Erythroblast (primary cell): ENCODE measurements around the gene FPGS.
A peak's percentile ranks its signal among the peaks of the same experiment; 100 is the strongest.

Source experiments
- DNase-seq, 2 experiments: peaks; one replicate each; lab custom pipeline; 2025; lab: John Stamatoyannopoulos, UW
- GATA1 ChIP-seq: IDR thresholded peaks from 2 replicates; pipeline ENCODE4 v1.6.1; 2011; ENCODE audit warnings: low read depth, mild to moderate bottlenecking, control low read depth, low read length, moderate library complexity
- POLR2A ChIP-seq: IDR thresholded peaks from 2 replicates; pipeline ENCODE4 v1.6.1; 2011; ENCODE audit warnings: mild to moderate bottlenecking, low read length

The FPGS gene

GRCh38 chr9:127788337-127789011 is 14.2 kb upstream of the FPGS start:
- no peak for TF ChIP-seq GATA1
- TF ChIP-seq POLR2A, result no peak
- no peak for DNase-seq

- no peak for TF ChIP-seq POLR2A
- TF ChIP-seq GATA1, result no peak
- no peak for DNase-seq
Observed at GRCh38 chr9:127789179-127789578, 13.5 kb upstream of the FPGS start.

GRCh38 chr9:127790094-127790855 is 12.4 kb upstream of the FPGS start:
- no peak for DNase-seq
- TF ChIP-seq POLR2A (no peak), GATA1 (no peak)

GRCh38 chr9:127791085-127791484 is 11.6 kb upstream of the FPGS start:
- TF ChIP-seq GATA1, result no peak
- no peak for TF ChIP-seq POLR2A
- no peak for DNase-seq

GRCh38 chr9:127792417-127793031 is 10.2 kb upstream of the FPGS start:
- DNase-seq, result peak in 1 of 2 experiments; percentile 31
- TF ChIP-seq POLR2A, result no peak
- no peak for TF ChIP-seq GATA1

- no peak for TF ChIP-seq POLR2A
- TF ChIP-seq GATA1, result no peak
- DNase-seq, result no peak
Observed at GRCh38 chr9:127793093-127793708, 9.5 kb upstream of the FPGS start.

GRCh38 chr9:127794001-127794791 is 8.5 kb upstream of the FPGS start:
- no peak for DNase-seq
- TF ChIP-seq GATA1 (no peak), POLR2A (no peak)

GRCh38 chr9:127796225-127796813 is 6.4 kb upstream of the FPGS start:
- TF ChIP-seq POLR2A (peak; percentile 42), GATA1 (no peak)
- no peak for DNase-seq

- TF ChIP-seq POLR2A (peak; percentile 8), GATA1 (no peak)
- DNase-seq, result no peak
Observed at GRCh38 chr9:127796852-127797370, 5.8 kb upstream of the FPGS start.

- DNase-seq, result no peak
- TF ChIP-seq GATA1 (no peak), POLR2A (no peak)
Observed at GRCh38 chr9:127801955-127802575, 617 bp upstream of the FPGS start.

GRCh38 chr9:127803507-127804352 is 1.0 kb downstream of the FPGS start:
- TF ChIP-seq GATA1, result no peak
- peak; percentile 27 for TF ChIP-seq POLR2A

More at GRCh38 chr9:127803507-127804352, 1.0 kb downstream of the FPGS start:
- no peak for DNase-seq
